Femur (tissue), 1 donor: Measurements from ENCODE around the gene VRK2.
"Not testable (repeated sequence)": the region's sequence is repeated elsewhere in the genome, so short reads cannot be mapped to it uniquely, and the experiment has no call there.

Experiments used
- DNase-seq: peaks from one replicate; pipeline ENCODE4 v3.0.0-alpha.2; 2017

The VRK2 gene

DNA sequence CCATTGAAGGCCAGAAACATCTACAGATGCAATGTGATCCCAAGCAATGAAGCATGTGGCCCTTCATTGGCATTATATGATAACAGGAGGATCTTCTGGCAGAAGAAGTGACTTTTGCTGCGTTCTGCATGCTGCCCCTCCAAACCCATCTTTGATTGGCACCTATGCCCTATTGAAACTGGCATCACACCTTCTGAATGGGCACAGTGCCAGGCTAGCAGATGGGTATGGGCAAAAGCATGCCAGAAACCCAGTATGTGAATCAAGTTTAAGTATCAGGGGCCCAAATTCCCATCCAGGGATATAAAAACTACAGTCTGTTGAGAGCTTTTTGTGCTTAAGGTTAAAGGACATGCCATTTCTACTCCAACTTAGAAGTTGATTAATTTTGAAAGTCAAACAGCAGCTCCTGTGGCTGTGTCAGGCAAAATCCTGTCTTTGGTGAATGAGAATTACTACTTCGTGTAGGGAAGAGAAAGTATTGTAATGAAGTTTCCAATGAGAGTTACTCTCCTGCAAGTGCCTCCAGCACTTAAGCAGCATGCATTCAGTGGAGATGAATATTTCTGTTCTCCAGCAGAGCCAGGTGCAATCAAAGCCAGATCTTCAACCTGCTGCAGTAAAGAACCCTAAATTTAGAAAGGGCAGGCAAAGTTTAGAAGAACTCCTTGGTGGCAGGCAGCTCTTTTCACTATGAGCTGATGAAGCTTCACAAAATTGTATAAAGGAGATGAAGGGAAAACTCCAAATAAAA, 8.6 kb downstream of the VRK2 start:
- no peak for DNase-seq

DNA sequence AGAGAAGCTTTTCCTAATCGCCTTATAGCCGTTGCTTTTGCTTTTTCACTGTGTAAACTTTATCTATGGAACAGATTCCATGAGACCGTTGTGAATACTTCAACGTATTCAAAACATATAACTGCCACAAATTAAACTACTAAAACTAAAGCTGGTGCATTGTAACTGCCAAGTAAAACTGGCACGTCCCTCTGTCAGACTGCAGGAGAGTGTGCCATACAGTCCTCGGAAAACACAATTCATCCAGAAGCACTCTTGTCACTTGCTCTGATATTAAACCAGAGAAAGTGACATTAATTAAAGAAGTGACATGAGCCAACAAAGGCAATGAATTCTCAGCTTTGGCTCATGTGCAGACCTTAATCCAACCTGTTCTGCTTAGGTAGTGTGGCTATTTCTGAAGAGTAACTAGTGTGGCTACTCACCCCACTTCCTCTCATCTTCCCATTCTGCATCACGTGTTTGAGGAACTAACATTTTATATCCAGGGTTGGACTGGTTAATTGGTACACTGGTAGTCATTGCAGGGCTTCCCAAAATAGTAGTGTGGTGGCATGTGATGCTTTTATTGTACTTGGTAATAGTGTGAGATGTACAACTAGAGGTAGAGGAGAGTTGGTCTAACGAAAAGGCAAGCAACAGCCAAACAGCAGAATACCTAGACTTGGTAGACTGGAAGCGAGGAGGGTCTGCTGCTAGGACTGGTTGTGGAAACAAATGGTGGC, 9.7 kb downstream of the VRK2 start:
- no peak for DNase-seq

DNA sequence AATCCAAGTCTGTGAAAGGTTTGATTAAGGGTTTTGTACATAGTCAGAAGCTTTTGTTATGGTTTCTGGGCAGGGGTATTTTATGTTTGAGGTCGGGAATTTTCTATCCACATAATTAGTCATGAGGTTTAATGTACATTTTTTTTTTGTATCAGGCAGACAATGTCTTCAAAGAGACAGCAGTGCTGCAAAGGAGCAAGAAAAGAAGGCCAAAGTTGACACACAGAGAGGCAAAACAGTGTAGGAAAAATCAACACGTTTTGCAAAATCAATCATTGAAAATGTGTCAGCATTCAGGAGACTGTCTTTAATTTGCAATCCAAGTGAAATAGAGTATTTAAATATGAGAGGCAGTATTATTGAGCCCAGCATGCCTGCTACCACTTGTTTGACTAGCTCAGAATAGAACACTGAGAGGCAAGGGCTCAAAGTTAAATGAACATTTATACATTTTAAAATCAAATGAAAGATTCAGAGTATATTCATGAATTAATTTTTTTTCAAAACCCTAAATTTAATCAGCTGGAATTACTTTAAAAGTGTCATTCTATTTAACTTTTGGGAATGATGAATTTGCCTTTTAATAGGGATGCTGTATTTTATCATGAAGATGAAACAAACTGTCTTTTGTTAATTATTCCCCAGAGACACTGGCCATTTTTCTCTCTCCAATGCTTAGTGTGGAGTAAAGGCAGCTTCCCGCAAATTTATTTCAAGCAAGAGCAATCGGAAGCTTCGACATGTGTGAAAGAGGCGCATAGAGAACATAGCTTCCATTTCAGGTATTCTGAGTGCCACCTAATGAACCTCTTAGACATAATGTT, 11.3 kb downstream of the VRK2 start:
- DNase-seq = no peak

DNA sequence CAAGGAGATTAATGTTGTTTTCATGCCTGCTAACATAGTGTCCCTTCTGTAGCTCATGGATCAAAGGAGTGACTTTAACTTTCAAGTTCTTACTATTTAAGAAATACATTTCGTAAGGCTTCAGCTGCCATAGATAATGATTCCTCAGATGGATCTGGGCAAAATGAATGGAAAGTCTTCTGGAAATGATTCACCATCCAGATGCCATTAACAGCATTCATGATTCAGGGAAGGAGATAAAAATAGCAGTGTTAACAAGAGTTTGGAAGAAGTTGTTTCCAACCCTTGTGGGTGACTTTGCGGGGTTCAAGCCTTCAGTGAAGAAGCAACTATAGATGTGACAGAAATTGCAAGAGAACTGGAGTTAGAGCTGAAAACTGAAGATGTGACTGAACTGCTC, 17.0 kb downstream of the VRK2 start:
- no peak for DNase-seq

DNA sequence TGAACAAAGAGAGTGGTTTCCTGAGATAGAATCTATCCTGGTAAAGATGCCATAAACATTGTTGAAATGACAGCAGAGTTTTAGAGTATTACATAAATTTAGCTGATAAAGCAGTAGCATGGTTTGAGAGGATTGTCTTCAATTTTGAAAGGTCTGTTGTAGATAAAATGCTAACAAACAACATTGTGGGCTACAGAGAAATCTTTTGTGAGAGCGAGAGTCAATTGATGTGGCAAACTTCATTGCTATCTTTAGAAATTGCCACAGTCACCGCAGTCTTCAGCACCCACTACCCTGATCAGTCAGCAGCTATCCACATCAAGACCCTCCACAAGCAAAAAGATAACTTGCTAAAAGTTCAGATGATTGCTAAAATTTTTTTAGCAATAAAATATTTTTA, 17.5 kb downstream of the VRK2 start:
- no peak for DNase-seq

DNA sequence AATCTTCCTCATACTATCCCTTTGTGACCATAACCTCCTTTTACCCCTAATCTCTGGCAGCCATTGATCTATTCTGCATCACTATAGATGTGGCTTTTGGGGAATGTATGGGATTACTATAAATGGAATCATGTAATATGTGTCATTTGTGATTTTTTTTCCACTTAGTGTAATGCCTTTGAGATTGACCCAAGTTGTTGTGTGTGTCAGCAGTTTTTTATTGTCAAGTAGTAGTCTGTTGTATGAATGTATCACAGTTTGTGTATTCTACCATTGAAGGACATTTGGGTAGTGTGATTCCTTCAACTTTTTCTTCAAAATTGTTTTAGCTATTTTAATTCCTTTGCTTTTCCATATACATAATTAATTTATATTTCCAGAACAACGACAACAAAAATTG, 18.6 kb downstream of the VRK2 start:
- no peak for DNase-seq

DNA sequence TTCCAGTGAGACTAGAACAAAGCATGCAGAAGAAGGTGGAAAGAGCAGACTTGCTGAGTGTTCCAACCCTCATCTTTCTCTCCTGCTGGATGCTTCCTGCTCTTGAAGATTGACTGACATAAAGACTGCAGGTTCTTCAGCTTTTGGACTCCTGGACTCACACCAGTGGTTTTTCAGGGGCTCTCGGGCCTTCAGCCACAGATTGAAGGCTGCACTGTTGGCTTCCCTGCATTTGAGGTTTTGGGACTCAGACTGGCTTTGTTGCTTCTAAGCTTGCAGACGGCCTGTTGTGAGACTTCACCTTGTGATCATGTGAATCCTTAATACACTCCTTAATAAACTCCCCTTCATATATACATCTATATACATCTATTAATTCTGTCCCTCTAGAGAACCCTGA, 20.4 kb downstream of the VRK2 start:
- no peak for DNase-seq

DNA sequence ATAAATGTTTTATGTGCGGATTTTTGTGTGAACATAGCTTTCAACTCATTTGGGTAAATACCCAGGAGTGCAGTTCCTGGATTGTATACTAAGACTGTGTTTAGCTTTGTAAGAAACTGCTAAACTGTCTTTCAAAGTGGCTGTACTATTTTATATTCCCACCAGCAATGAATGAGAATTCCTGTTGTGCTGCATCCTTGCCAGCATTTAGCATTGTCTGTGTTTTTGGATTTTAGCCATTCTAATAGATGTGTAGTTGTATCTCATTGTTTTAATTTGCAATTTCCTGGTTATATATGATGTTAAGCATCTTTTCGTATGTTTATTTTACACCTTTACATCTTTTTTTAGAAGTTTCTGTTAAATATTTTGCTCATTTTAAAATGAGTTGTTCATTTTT, 24.2 kb downstream of the VRK2 start:
- DNase-seq = no peak

DNA sequence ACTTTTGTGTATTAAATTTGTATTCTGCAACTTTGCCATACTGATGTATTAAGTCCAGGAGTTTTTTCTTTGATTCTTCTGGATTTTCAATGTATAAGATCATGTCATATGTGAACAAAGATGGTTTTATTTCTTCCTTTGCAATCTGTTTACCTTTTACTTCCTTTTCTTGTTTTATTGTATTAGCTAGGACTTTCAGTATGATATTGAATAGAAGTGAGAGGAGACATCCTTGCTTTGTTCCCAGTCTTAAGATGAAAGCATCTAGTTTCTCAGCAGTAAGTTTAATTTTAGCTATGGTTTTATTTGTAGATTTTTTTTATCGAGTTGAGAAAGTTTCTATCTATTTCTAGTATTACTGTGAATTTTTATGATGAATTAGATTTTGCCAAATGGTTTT, 25.5 kb downstream of the VRK2 start:
- DNase-seq = no peak

DNA sequence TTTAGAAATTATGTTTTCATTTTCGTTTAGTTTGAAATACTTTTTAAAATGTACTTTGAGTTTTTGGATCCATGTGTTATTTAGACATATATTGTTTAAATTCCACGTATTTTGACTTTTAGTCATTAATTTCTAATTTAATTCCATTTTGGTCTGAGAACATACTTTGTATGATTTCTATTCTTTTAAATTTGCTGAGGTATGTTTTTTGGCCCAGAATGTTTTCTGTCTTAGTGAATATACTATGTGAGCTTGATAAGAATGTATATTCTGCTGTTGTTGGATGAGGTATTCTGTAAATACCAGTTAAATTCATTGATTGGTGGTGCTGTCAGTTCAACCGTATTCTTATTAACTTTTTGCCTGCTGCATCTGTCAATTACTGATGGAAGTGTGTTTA, 26.4 kb downstream of the VRK2 start:
- no peak for DNase-seq

DNA sequence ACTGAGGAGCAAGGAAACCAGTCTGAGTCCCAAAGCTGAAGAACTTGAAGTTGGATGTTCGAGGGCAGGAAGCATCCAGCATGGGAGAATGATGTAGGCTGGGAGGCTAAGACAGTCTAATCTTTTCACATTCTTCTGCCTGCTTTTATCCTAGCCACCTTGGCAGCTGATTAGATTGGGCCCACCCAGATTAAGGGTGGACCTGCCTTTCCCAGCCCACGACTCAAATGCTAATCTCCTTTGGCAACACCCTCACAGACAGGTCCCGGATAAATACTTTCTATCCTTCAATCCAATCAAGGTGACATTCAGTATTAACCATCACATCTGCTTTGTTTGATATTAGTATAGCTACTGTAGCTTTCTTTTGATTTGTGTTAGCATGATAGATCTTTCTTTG, 27.1 kb downstream of the VRK2 start:
- DNase-seq = no peak

DNA sequence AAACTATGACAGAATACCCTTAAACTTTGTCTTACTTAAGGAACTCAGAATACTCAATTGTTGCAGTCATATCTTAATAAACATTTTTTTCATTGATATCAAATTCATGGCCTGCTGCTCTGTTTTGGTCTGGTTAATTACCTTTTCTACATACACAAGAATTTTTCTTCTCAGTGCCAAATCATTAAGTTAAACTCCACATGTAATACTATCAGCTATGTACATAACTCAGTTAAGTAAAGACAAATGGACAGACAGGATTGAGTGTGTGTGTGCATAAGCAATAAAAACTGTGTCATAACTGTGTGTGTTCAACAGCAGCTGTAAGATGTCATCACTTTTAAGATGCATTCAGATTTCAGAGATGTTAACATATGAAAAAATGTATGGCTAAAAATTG, 34.4 kb downstream of the VRK2 start:
- no peak for DNase-seq

DNA sequence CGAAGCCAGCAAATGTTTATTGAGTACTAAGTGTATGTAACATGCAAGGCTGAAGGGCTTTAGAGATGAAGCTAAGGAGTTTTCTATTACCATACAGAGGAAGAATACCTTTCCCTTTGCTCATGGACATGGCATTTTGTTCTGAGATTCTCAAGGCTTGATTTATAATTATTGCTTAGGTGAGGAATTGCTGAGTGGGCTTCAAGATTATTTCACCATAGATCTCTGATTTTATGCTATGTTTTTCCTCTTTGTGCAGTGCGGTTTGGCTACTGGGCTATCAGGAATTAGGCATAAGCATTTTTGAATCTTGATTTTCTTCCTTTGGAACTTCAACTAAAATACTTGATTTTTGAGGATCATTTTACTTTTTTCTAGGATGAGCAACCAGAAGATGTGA, 42.5 kb downstream of the VRK2 start:
- DNase-seq = no peak

DNA sequence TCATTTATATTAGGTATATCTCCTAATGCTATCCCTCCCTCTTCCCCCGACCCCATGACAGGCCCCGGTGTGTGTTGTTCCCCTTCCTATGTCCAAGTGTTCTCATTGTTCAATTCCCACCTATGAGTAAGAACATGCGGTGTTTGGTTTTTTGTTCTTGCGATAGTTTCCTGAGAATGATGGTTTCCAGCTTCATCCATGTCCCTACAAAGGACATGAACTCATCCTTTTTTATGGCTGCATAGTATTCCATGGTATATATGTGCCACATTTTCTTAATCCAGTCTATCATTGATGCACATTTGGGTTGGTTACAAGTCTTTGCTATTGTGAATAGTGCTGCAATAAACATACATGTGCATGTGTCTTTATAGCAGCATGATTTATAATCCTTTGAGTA, 46.2 kb downstream of the VRK2 start:
- DNase-seq = not testable (repeated sequence)

DNA sequence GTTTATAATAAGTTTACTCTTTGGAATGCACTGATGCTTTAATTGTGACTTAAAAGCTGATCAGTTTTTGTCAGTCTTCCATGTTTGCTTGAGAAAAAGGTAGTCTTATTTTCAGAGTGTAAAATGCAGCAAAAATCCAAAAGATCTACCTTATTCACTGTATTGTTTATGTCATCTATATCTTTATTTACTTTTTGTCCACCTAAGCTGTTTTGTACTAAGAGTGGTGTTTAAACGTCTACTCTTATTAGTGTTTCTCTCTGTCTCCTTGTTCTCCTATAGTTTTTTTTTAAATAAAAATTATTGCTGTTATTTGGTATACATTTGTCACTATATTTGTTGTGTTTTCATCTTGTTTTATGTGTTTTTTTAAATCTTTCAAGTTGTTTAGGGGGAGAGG, 50.4 kb downstream of the VRK2 start:
- no peak for DNase-seq

DNA sequence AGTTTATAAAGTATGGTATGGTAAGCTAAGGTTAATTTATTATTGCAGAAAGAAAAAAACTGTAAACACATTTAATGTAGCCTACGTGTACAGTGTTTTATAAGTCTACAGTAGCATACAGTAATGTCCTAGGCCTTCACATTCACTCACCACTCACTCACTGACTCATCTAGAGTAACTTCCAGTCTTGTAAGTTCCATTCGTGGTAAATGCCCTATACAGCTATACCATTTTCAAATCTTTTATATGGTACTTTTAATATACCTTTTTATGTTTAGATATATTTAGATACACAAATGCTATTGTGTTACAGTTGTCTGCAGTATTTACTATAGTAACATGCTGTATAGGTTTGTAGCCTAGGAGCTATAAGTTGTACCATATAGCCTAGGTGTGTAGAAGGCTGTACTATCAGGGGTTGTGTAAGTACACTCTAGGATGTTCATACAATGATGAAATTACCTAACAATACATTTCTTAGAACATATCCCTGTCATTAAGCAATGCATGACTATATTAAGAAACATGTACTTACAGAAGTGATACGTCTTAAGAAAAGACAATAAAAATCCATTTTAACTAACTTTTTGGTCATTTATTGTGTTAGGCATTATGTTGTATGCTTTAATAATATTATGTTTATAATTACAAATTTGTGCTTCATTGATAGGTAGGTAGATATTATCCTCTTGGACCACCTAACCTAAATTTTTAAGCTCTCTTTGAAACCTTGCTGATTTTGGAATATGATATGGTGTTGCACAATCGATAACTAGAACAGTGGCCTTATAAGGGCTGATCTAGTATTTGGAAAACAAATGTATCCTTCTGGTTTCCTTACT, 51.9 kb downstream of the VRK2 start:
- no peak for DNase-seq

DNA sequence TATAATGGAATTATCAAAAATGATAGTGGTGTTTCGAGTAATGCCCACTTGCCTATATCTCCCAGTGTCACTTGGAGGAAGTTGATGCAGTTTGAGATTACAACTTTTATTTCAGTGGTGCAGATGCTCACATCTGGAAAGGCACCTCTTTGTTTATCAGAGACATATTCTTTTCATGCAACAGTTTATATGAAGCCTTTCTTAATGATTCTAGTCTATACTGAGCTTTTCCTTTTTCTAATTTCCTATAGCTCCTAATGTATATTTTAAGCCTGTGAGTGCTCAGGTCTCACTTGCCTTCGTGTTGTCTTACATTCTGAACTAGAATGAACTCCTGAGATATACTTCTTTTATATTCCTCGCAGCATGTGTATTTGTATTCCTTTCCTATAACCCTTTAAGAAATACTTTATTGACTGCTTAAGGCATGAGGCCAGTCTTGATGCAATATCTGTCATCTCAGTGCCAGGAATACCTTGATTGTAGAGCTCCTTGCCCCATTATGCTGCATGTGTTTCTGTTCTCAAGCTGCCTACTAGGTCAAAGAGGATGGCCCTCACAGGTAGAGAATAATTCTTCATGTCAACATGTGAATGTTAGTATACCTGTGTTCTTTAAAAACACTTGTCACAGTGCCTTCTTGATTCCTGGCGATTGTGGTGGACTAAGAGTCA, 52.6 kb downstream of the VRK2 start:
- DNase-seq = no peak

DNA sequence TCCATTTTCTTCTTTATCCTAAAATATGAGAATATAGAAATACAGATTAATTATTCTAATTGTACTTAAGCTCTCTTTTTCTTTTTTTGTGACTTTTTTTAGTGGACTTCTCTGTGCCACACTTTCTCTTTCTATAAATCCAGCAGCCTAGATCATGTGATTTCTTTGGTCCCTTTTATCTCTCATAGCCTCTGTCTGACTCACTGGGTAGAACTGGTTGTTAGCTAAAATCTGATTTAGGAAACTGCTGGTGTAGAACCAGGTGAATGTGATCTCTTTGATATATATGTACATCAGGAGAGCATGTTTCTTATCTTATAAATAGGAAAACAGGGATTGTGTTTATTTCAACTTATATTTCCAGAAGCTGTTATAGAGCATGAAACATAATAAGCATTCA, 54.9 kb downstream of the VRK2 start:
- no peak for DNase-seq

DNA sequence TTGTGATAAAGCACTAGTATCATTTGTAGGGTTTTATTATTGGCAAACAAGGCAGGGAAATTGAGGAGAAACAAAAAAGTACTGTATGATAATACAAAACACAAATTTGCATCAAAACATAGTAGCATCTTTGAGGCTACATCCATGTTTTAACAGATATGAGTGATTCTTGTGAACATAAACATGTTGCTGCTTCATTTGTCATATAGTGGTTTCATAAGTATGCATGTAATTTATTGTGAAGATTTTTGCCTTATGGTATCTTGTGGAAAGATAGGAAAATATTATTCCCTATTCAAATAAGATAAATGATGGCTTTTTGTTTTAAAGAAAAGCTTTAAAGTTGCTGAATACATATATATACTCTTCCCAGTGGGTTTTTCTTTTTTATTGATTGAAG, 60.3 kb downstream of the VRK2 start:
- DNase-seq = no peak

DNA sequence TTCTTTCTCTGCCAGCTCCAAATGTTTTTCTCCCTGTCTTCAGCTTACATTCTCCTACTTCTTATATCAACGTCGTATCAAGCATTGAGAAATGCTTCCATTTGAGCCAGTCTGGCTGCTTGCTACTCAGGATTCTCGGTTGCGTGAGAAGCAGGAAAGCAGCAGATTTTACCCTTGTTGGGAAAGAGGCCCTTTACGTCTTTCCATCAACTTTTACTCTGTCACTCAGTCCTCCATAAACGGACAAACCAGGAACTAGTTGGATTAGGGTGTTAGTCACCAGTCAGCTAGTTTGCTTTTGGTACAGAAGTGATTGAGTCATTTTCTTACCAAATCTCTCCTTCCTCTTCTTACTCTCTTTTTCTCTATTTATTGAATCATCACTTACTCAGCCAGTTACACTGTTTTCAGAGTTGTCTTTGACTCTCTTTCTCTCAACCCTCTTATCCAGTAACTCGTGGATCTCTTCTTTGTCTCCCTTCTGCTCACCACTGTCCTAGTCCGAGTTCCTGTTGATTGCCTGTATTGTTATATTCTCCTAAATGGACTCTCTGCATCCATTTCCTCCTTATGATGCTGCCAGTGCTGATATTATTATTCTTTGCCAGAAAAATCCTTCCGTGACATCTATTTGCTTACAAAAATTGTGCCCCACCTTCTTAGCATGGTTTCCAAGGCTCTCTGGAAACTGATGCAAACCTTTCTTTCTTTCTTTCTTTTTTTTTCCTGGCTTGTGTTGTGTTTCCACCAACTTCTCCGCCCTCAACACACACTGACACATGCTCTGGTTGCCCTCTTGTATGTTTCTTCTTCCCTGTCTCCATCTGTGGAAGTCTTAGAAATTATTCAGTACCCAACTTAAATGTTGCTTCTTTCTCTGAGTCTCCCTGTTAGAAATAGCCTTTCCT, 61.5 kb downstream of the VRK2 start:
- DNase-seq = no peak

DNA sequence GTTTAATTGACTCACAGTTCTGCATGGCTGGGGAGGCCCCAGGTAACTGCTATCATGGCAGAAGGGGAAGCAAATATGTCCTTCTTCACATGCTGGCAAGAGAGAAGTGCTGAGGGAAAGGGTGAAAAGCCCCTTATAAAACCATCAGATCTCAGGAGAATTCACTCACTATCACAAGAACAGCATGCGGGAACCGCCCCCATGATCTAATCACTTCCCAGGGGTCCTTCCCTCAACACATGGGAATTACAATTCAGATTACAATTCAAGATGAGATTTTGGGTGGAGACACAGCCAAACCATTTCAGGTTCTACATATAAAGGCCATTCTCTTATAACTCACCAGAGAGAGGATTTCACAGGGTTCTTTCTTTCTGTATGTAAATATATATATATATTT, 62.9 kb downstream of the VRK2 start:
- DNase-seq = no peak
